Stimulated activated CD8-positive, alpha-beta memory T cell treated with anti-CD3 and anti-CD28 coated beads, Interleukin-12 subunit alpha, Interleukin-12 subunit beta, amount 100 ng/mL, for 1 hour (primary cell): ENCODE results near the gene FNDC10.
A peak's percentile ranks its signal among the peaks of the same experiment; 100 is the strongest.

Experiments used
- DNase-seq: peaks from one replicate; pipeline ENCODE4 v3.0.0-alpha.2; 2020; ENCODE audit warnings: low read depth

Gene FNDC10

DNA sequence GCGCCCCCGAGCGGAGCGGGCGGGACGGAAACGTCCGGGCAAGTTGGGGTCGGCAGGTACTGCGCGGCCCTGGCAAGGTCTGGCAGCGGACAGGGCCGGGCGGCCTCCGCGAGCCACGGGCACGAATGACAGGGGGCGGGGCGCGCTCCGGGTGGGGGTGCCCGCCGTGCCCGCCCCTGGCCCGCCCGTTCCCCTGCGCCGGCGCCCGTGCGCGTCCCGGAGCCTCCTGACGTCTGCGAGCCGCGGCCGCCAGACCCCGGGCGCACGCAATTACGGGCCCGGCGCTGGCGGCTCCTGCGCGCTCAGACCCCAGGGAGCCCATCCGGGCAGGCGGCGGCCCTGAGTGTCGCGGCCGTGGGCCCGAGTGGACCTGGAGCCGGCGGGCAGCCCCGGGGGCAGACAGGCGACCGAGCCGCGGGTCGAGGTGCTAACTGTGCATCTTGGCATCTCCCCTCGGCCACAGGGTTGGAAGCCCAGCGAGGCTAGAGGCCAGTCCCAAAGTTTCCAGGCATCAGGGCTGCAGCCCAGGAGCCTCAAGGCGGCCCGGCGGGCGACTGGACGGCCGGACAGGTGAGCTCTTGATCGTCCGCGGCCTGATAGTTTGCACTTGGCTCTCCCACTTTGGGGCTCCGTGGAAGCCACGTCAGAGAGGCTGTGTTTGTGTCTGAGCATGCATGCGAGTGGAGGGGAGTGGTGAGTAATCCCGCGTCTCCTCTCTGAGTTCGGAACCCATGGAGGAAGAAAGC lies 16.3 kb upstream of the FNDC10 start:
- no peak for DNase-seq

DNA sequence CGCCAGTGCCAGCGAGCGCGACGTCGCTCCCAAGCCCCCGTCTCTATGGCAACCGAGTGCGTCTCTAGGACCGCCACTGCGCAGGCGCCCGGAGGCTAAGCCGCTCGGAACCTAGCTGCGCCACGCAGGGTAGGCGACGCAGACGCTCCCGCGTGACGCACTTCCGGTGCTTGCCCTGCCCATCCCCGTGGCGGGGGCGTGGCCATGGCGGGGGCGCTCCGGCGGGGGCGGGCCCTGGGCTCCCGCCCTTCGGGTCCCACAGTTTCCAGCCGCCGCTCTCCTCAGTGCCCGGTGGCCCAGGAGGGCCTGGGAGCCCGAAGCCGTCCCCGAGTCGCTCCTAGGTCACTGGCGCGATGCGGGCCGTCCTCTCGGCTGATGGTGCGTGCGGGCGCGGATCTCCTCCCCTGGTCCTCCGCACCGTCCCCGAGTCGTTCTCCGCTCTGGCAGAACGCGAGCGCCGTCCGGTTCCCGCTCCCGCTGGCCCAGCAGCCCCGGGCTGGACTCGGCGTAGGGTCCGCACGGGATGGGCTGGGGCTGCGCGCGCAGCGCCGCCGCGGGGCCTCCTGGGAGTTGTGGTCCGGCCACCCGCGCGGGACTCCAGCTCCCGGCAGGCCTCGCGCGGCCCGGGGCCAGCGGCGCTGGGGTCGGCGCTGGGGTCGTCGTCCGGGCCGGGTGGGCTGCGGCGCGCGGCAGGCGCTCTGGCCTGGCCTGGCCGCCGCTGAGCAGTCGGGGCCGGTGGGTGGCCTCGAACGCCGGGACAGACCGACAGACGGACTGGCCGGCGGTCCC lies 15.5 kb upstream of the FNDC10 start, which contains the start of gene MIB2:
TSS of gene MIB2 (plus strand) at position 245 of the 789 bp plus-strand sequence. CDS start 7,953 bp downstream, outside the sequence.
- peak; percentile 97 for DNase-seq

DNA sequence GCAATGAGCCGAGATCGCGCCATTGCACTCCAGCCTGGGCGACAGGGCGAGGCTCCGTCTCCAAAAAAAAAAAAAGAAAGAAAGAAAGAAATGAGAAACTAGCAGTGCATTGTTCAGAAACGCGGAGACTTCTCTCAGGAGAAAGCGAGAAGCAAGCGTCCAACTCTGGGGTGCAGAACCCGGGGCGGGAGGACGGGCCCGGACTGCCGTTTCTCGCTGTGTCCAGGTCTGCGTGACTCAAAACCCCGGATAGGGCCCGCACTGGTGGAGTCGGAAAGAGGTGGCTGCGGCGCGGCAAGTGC lies 15.0 kb upstream of the FNDC10 start:
- no peak for DNase-seq

- DNase-seq: no peak
Measured at GRCh38 chr1:1614204-1614953, 14.4 kb upstream of the FNDC10 start.

DNA sequence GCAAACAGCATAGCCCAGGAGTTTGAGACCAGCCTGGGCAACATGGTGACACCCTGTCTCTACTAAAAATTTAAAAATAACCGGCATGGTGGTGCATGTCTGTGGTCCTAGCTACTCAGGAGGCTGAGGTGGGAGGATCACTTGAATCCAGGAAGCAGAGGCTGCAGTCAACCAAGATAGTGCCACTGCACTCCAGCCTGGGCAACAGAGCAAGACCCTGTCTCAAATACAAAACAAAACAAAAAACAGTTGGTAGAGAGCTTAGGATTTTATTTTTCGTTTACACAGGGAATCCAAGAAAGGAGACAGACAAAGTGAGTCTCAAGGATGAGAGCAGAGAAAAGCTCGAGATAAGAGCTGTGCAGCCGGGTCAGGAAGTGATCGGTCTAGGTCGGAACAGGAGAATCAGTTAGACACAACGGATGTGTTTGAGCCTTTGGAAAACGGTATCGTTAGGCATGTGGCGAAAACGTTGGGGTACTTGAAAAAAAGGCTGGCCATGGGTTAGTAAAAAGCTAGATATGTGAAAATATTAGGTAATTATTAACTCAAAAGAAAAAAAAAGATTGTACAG lies 13.7 kb upstream of the FNDC10 start:
- DNase-seq: no peak

DNA sequence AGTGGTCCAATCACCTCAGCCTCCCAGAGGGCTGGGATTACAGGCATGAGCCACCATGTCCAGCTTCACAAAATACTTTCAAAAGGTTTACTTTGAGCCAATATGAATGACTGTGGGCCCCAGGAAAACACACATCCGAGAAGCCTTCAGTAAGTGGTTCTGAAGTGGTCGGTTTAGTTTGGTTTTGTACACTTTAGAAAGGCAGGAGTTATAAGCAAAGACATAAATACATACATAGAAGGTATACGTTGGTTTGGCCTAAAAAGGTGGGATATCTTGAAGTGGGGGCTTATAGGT lies 12.1 kb upstream of the FNDC10 start:
- DNase-seq: no peak

- DNase-seq: no peak
Measured at GRCh38 chr1:1610796-1611195, 10.9 kb upstream of the FNDC10 start.

GRCh38 chr1:1609822-1610485 lies 10.0 kb upstream of the FNDC10 start:
- DNase-seq: no peak

- no peak for DNase-seq
Measured at GRCh38 chr1:1606232-1606631, 6.3 kb upstream of the FNDC10 start.

DNA sequence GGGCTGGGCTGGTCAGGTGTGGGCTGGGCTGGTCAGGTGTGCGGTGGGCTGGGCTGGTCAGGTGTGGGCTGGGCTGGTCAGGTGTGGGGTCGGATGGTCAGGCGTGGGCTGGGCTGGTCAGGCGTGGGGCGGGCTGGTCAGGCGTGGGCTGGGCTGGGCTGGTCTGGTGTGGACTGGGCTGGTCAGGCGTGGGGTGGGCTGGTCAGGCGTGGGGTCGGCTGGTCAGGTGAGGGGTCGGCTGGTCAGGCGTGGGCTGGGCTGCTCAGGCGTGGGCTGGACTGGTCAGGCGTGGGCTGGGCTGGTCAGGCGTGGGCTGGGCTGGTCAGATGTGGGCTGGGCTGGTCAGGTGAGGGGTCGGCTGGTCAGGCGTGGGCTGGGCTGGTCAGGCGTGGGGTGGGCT lies 5.8 kb upstream of the FNDC10 start:
- no peak for DNase-seq

DNA sequence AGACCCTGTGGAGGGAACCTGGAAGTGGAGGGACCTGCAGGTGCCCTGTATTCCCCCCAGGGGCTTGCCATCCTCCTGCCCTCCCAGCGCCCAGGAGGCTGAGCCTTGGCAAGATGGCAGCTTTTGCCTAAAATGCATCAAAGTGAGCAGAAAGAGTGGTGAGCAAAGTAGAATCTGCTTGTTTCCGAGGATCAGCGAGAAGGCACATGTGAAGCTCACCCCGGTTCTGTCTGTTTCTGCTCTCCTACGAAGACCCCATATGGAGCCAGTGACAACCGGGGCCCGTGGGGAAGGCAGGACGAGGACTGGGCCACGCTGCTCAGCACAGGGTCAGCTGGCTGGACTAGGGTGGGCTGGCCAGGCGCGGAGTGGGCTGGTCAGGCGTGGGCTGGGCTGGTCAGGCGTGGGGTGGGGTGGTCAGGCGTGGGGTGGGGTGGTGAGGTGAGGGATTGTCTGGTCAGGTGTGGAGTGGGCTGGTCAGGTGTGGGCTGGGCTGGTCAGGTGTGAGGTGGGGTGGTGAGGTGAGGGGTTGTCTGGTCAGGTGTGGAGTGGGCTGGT lies 5.2 kb upstream of the FNDC10 start:
- no peak for DNase-seq

- no peak for DNase-seq
Measured at GRCh38 chr1:1604374-1605033, 4.6 kb upstream of the FNDC10 start.

- DNase-seq: no peak
Measured at GRCh38 chr1:1603671-1604373, 3.9 kb upstream of the FNDC10 start.

DNA sequence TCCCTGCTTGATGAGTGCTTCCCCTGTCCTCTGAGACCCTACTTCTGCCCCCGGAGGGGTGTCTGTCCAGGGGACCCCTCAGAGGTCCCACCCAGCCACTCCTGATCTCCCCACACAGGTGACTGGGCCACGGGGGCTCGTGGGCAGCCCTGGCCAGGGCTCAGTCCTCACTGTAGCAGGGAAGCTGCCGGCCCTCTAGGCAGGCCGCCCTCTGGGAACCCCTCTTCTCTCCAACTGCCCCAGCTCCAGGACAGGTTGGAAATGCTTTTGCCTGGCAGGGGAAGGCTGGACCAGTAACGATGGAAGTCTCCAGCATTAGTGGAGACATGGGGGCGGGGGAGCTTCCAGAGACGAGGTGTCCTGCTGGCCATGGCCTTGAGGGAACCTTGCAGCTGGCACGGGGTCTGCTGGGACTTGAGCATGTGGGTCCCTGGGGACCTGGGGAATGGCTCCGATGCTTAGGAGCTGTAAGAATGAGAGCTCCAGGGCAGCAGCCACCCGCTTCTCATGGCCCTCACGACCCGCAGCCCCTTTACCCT lies 3.1 kb upstream of the FNDC10 start:
- no peak for DNase-seq

DNA sequence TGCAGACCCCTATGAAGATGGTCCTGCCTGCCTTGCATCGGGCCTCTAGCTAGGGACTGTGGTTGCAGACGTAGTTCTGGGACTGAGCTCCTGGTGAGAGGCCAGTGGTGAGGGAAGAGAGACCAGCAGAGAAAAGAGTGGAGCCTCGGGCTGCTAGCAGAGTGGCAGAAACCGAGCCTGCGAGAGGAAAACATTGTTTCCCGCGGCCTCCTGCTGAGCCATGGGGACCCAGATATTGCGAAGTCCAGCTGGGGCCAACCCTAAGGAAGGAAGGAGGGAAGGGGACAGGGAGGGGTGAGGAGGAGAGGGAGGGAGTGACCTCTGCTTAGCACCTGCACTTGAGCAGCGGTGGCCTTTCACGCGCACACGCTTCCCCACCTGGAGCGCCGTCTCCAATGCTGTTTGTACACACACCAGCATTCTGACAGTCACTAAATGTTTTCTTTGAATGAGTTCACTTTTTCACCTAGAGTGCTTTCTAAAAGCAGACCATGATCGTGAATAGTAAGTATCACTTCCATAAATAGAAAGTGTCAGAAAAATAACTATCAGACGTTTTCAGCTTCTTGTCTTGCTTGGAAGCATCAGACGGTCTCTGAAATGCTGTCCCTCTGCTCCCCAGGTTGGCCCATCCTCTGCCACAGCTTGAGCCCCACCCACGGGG lies 2.5 kb upstream of the FNDC10 start:
- no peak for DNase-seq

GRCh38 chr1:1601564-1602303 lies 1.8 kb upstream of the FNDC10 start:
- no peak for DNase-seq

DNA sequence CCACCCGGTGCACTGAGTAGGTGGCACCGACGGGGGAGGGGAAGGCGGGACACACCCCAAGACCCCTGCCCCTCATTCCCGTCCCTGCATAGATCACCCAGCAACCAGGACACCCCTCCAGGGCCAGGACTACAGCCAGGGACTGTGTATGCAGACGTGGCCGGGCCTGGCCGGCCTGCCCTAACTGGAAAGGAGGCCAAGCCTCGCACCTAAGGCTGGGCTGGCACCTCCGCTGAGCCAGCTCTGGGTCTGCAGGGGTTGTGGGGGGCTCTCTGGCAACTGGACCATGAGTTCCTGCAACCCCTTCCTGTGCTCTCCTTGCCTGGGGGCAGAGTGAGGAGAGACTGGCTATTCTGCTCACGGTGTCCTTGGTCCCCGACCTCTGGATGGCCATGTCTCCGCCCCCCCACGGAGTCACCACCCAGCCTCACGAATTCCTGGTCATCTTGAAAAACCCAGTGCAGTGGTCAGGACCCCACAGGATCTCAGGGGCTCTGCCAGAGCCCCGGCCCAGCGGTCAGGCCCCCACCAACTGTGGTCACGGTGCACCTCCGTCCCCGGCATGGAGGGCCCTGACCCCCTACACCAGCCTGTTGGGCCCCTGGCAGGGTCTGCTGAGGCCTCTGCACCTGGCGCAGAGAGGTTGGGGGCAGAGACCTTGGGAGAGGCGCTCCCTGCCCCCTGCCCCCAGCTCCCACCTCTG lies 1.1 kb upstream of the FNDC10 start:
- no peak for DNase-seq
